SK-N-MC (cell line): ENCODE results near the gene ADGRA1.

Source experiments
- EZH2 ChIP-seq: fragments of 200-600 bp; sonication (generic); IDR thresholded peaks from one replicate; pipeline ENCODE4 v1.6.1; 2017; ENCODE audit warnings: antibody characterized with exemption
- POLR2AphosphoS5 ChIP-seq: IDR thresholded peaks from 2 replicates; pipeline ENCODE4 v1.6.1; 2012; ENCODE audit warnings: mild to moderate bottlenecking, low read depth, low read length, borderline replicate concordance

- TF ChIP-seq EZH2 (no peak), POLR2AphosphoS5 (no peak)
Observed at GRCh38 chr10:133114251-133114650, 26.5 kb downstream of the ADGRA1 start.
